Measurements from ENCODE around the gene ASTL. TPM values are rescaled to one million over a fixed set of nuclear protein-coding genes. Genes with fewer than 3 reads are reported as not detected.

The ASTL gene
- polyA plus RNA-seq, 1 experiment, result not detected

DNA sequence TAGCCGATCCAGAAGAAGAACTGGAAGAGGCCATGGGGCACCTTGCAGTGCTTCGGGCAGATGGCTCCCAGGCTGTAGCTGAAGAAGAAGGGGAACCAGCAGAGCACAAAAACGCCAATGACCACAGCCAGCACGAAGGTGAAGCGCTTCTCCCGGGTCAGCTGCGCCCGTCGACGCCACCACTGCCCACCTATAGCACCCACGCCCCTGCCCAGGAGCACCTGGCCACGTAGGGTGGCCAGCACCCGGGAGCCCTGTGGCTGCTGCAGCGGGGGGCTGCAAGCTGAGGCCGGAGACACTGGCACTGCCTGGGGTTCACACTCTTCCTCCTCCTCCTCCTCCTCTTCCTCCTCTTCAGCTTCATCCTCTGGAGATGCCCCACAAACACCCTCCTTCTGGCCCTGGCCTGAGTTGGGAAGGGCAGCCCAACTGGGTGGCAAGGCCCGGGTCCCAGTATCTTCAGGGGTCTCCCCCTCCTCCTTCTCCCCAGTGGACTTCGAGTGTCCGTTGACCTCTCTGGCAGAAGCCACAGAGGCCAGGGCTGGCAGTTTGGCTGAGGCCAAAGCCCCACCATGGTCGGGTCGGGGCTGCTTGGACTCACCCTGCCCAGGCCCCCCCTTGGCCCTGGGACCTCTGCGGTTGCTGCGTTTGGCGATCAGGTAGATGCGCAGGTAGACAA is 23.3 kb downstream of the ASTL start:
- ChIA-PET CTCF (interaction anchor here (1.6 to 4.3 kb wide), 2 partner anchors 13 to 122 kb away, joined by 4 to 31 read pairs; partner anchors contain the start of gene ANKRD36C), POLR2A (no interaction called here)
- Histone ChIP-seq H3K36me3 (ENCODE audit: control insufficient read depth, insufficient read depth, low read length) (no peaks in the 10 kb centered on the region), H3K4me3 (ENCODE audit: low read depth, low read length) (no peak overlapping the region), H3K27me3 (ENCODE audit: control insufficient read depth, insufficient read depth, low read length) (peaks cover 33% of the 10 kb centered on the region)
- TF ChIP-seq, protein P1, sequence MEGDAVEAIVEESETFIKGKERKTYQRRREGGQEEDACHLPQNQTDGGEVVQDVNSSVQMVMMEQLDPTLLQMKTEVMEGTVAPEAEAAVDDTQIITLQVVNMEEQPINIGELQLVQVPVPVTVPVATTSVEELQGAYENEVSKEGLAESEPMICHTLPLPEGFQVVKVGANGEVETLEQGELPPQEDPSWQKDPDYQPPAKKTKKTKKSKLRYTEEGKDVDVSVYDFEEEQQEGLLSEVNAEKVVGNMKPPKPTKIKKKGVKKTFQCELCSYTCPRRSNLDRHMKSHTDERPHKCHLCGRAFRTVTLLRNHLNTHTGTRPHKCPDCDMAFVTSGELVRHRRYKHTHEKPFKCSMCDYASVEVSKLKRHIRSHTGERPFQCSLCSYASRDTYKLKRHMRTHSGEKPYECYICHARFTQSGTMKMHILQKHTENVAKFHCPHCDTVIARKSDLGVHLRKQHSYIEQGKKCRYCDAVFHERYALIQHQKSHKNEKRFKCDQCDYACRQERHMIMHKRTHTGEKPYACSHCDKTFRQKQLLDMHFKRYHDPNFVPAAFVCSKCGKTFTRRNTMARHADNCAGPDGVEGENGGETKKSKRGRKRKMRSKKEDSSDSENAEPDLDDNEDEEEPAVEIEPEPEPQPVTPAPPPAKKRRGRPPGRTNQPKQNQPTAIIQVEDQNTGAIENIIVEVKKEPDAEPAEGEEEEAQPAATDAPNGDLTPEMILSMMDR (IDR thresholded peaks at IDR 0.05; ENCODE audit: insufficient read depth, low read depth, low read length), result no peak
- DNase-seq (ENCODE audit: low read depth), result no peak

DNA sequence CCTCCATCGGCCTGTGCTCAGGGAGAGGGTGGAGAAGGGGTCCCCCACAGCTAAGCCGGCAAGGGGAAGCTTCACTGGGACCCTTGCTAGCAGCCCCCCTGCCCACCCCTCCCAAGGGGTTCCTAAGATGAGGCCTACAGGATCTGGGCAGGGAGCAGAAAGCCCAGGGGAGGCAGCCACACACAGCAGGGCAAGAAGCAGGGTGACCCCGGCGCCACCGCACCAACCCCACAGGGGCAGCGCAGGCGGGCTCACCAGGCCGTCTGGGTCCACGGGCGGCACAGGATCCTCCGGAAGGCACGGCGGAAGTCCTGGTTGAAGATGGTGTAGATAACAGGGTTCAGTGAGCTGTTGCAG is 23.8 kb downstream of the ASTL start:
- no peak for DNase-seq (ENCODE audit: low read depth)
- Histone ChIP-seq H3K4me3 (ENCODE audit: low read depth, low read length) (no peak overlapping the region), H3K36me3 (ENCODE audit: control insufficient read depth, insufficient read depth, low read length) (no peaks in the 10 kb centered on the region), H3K27me3 (ENCODE audit: control insufficient read depth, insufficient read depth, low read length) (peaks cover 30% of the 10 kb centered on the region)
- TF ChIP-seq, protein P1 (IDR thresholded peaks at IDR 0.05; ENCODE audit: insufficient read depth, low read depth, low read length), result no peak
- CTCF ChIA-PET, result interaction anchor here (1.6 kb wide), 1 partner anchor 13 kb away, joined by 4 read pairs; no protein-coding TSS in a partner anchor
- POLR2A ChIA-PET, result no interaction called here

DNA sequence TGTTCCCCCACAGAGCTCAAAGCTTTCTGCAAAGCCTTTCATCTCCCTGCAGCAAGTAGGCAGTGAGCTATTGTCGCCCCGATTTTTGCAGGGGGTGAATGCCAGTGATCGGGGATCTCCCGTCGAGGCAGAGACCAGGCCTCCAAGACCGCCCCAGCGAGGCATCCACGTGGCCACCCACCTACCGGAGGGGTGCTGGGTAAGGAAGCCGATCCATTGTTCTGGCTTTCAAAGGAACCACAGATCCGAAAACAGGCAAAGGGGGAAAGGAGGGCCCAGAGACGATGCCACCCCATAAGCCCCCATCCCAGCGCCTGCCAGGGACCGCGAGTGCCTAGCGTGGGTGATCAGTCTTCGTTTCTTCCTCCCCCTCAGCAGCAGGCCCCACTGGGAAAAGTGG is 24.4 kb downstream of the ASTL start:
- Histone ChIP-seq H3K27me3 (ENCODE audit: control insufficient read depth, insufficient read depth, low read length) (peaks cover 27% of the 10 kb centered on the region), H3K4me3 (ENCODE audit: low read depth, low read length) (no peak overlapping the region), H3K36me3 (ENCODE audit: control insufficient read depth, insufficient read depth, low read length) (no peaks in the 10 kb centered on the region)
- no peak for DNase-seq (ENCODE audit: low read depth)
- POLR2A ChIA-PET, result no interaction called here
- CTCF ChIA-PET, result interaction anchor here (1.6 kb wide), 1 partner anchor 12 kb away, joined by 4 read pairs; no protein-coding TSS in a partner anchor
- TF ChIP-seq, protein P1 (IDR thresholded peaks at IDR 0.05; ENCODE audit: insufficient read depth, low read depth, low read length), result no peak

DNA sequence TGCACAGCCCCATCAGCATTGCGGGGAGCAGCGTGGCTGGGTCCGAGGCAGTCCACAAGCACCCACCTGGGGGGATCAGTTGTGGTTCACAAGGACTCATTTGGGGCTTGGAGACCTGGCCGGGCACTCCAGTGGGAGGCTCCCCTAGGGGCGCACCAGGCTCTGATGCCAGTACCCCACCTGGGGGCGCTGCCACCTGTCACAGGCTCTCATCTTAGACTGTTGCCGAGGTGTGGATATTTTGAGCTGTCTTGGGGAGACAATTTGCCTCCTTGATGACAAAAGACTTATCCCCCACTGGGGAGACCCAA is 25.0 kb downstream of the ASTL start:
- TF ChIP-seq, protein P1 (IDR thresholded peaks at IDR 0.05; ENCODE audit: insufficient read depth, low read depth, low read length), result no peak
- ChIA-PET CTCF (interaction anchor here (0.7 to 1.8 kb wide), 2 partner anchors 120 to 396 kb away, joined by 4 to 5 read pairs; no protein-coding TSS in a partner anchor), POLR2A (no interaction called here)
- H3K4me3 ChIP-seq (ENCODE audit: low read depth, low read length), result no peak overlapping the region
- H3K36me3 ChIP-seq (ENCODE audit: control insufficient read depth, insufficient read depth, low read length), result no peaks in the 10 kb centered on the region
- no peak for DNase-seq (ENCODE audit: low read depth)
- peaks cover 24% of the 10 kb centered on the region for H3K27me3 ChIP-seq (ENCODE audit: control insufficient read depth, insufficient read depth, low read length)

DNA sequence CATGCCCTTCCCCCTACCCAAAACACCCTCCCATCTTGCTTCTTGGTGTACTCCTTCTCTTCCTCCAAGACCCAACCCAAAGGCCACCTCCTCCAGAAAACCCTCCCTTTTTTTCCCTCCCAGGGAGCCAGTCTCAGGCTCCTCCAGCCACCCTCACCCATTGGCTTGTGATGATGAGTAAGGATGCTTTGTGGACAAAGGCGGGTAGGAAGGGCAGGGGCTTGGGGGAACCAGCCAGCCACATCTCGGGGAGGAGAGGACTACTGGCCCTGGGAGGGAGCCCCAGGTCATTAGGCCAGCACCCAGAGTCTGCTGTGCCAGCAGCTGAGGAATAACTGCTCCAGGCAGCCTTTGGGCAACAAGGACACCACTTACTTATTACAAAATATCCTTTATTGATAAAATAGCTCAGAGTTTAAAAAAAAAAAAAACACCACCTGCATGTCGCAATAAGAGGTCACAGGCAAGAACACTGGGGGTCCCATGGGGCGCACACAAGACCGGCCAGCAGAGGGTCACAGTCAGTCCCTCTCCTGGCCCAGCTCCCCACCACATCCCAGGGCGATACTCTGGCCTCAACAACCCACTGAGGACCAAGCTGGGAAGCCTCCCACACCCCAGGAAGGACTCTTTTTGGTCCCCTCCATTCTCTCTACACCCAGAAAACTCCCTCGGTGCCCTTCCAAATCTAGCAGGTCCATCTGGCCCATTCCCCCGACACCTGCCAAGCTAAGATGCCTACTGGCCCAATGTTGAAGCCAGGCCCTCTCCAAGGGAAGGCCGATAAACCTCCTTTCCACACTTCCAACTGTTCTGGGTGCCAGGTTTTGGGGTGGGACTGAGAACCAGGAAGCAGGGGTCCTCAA is 25.6 kb downstream of the ASTL start:
- ChIA-PET CTCF (interaction anchor here (0.7 to 1.8 kb wide), 2 partner anchors 120 to 397 kb away, joined by 4 to 5 read pairs; no protein-coding TSS in a partner anchor), POLR2A (no interaction called here)
- Histone ChIP-seq H3K36me3 (ENCODE audit: control insufficient read depth, insufficient read depth, low read length) (no peaks in the 10 kb centered on the region), H3K4me3 (ENCODE audit: low read depth, low read length) (no peak overlapping the region), H3K27me3 (ENCODE audit: control insufficient read depth, insufficient read depth, low read length) (peaks cover 25% of the 10 kb centered on the region)
- TF ChIP-seq, protein P1 (IDR thresholded peaks at IDR 0.05; ENCODE audit: insufficient read depth, low read depth, low read length), result no peak
- DNase-seq (ENCODE audit: low read depth), result no peak
